Dermis microvascular lymphatic vessel endothelial cell (primary cell): ENCODE measurements around the gene RIC3. TPM values are rescaled to one million over a fixed set of nuclear protein-coding genes. Genes with fewer than 3 reads are reported as not detected.

Experiments
- DNase-seq, 2 donors: peaks; one replicate each; pipeline versions ENCODE4 v3.0.0 to v3.0.0-alpha.2; 2010; ENCODE audit warnings: low read depth in 2 of 2
- total RNA-seq: library from RNA; depleted of rRNA; stranded (reverse); fragments of >200 nt; gene quantifications from 2 replicates; pipeline ENCODE4 v1.2.1, GENCODE V29; 2014

RIC3 gene
- not detected in 2 replicates for total RNA-seq

GRCh38 chr11:8168485-8169257, at the start of gene RIC3:
TSS of gene RIC3 (minus strand) at chr11:8169025. CDS start at chr11:8168989, 36 bp downstream.
- no peak for DNase-seq

- DNase-seq = no peak
Observed at GRCh38 chr11:8218409-8218808, 49.6 kb upstream of the RIC3 start.

- no peak for DNase-seq
Observed at GRCh38 chr11:8217926-8218325, 49.1 kb upstream of the RIC3 start.

- no peak for DNase-seq
Observed at GRCh38 chr11:8217136-8217535, 48.3 kb upstream of the RIC3 start.

- no peak for DNase-seq
Observed at GRCh38 chr11:8213376-8213775, 44.6 kb upstream of the RIC3 start.

- DNase-seq = no peak
Observed at GRCh38 chr11:8209208-8209807, 40.5 kb upstream of the RIC3 start.

GRCh38 chr11:8207080-8208000, 38.5 kb upstream of the RIC3 start:
- no peak for DNase-seq

- DNase-seq = peak in 1 of 2 donors; percentile 38
Observed at GRCh38 chr11:8206251-8207079, 37.6 kb upstream of the RIC3 start.

- DNase-seq = no peak
Observed at GRCh38 chr11:8205566-8205965, 36.7 kb upstream of the RIC3 start.

GRCh38 chr11:8204596-8204995, 35.8 kb upstream of the RIC3 start:
- no peak for DNase-seq

- DNase-seq = no peak
Observed at GRCh38 chr11:8204025-8204424, 35.2 kb upstream of the RIC3 start.

GRCh38 chr11:8203414-8203715, 34.5 kb upstream of the RIC3 start:
- DNase-seq = no peak

- no peak for DNase-seq
Observed at GRCh38 chr11:8202516-8203413, 33.9 kb upstream of the RIC3 start.

- no peak for DNase-seq
Observed at GRCh38 chr11:8201644-8202365, 33.0 kb upstream of the RIC3 start.

GRCh38 chr11:8199676-8200075, 30.9 kb upstream of the RIC3 start:
- DNase-seq = no peak

GRCh38 chr11:8196749-8197148, 27.9 kb upstream of the RIC3 start:
- DNase-seq = peak in 1 of 2 donors; percentile 39

- no peak for DNase-seq
Observed at GRCh38 chr11:8194956-8195355, 26.1 kb upstream of the RIC3 start.

- DNase-seq = no peak
Observed at GRCh38 chr11:8192896-8193209, 24.0 kb upstream of the RIC3 start.

GRCh38 chr11:8192016-8192895, 23.4 kb upstream of the RIC3 start:
- DNase-seq = peak; percentile 53 to 66
